WTC11 (cell line): ENCODE measurements around the gene ERBB4. TPM values are rescaled to one million over a fixed set of nuclear protein-coding genes. Genes with fewer than 3 reads are reported as not detected.

Experiments used
- ATAC-seq: fragments of 200-7000 bp; cut with Tn5 transposase; 2 replicates; pipeline ENCODE4 v1.10.0; 2021; ENCODE audit warnings: mild to moderate bottlenecking, moderate library complexity
- CTCF ChIA-PET: fragments of 300-600 bp; sonication (Branson Sonifier 250); formaldehyde crosslinking; loops from one replicate; lab custom pipeline; 2021; ENCODE audit warnings: antibody characterized with exemption; lab: Charles Lee
- POLR2A ChIA-PET: fragments of 350-600 bp; sonication (Branson Sonifier 250); formaldehyde crosslinking; loops from one replicate; lab custom pipeline; 2021; ENCODE audit warnings: antibody characterized with exemption; lab: Charles Lee
- DNase-seq: peaks from one replicate; pipeline ENCODE4 v3.0.0; 2021; ENCODE audit warnings: low spot score
- H3K27ac Mint-ChIP-seq: 2 replicates; pipeline ENCODE4 v1.8.0; 2021; ENCODE audit warnings: mixed read lengths
- H3K27me3 Mint-ChIP-seq: 2 replicates; pipeline ENCODE4 v1.8.0; 2021; ENCODE audit warnings: low read depth, mild to moderate bottlenecking, moderate library complexity, mixed read lengths
- H3K36me3 Mint-ChIP-seq: 2 replicates; pipeline ENCODE4 v1.8.0; 2021; ENCODE audit warnings: mixed read lengths
- H3K4me1 Mint-ChIP-seq: 2 replicates; pipeline ENCODE4 v1.8.0; 2022; ENCODE audit warnings: mixed read lengths
- H3K4me3 Mint-ChIP-seq: 2 replicates; pipeline ENCODE4 v1.8.0; 2021; ENCODE audit warnings: mild to moderate bottlenecking, moderate library complexity, mixed read lengths
- H3K9me3 Mint-ChIP-seq: 2 replicates; pipeline ENCODE4 v1.8.0; 2021; ENCODE audit warnings: mixed read lengths
- CBFB ChIP-seq: sonication (generic); formaldehyde crosslinking; IDR thresholded peaks from 2 replicates; pipeline ENCODE4 v1.8.1; 2022; ENCODE audit warnings: mild to moderate bottlenecking, low read depth, missing genetic modification reagents
- GRHL2 ChIP-seq: fragments of 250-450 bp; sonication (Bioruptor Pico); IDR thresholded peaks from 2 replicates; pipeline ENCODE4 v1.8.0; 2022; ENCODE audit warnings: mild to moderate bottlenecking, moderate library complexity; ENCODE audit not compliant: insufficient replicate concordance, severe bottlenecking
- KAT7 ChIP-seq: sonication (generic); formaldehyde crosslinking; IDR thresholded peaks from 2 replicates; pipeline ENCODE4 v1.8.1; 2023; ENCODE audit warnings: missing genetic modification reagents, mild to moderate bottlenecking, borderline replicate concordance
- MYBL2 ChIP-seq: sonication (generic); formaldehyde crosslinking; IDR thresholded peaks from 2 replicates; pipeline ENCODE4 v1.8.1; 2023; ENCODE audit warnings: mild to moderate bottlenecking, moderate library complexity, missing genetic modification reagents
- ZNF317 ChIP-seq: sonication (generic); formaldehyde crosslinking; IDR thresholded peaks from 2 replicates; pipeline ENCODE4 v1.8.1; 2023; ENCODE audit warnings: low read depth, mild to moderate bottlenecking, moderate library complexity, missing genetic modification reagents, borderline replicate concordance
- ZNF396 ChIP-seq: fragments of 250-450 bp; sonication (Bioruptor Pico); IDR thresholded peaks from 2 replicates; pipeline ENCODE4 v1.8.0; 2021; ENCODE audit warnings: mild to moderate bottlenecking, moderate library complexity, borderline replicate concordance
- total RNA-seq: library from RNA; stranded (reverse); gene quantifications from 3 replicates; pipeline ENCODE4 v1.2.3, GENCODE V29; 2021
- TF ChIP-seq, protein P1 (sequence below): sonication (generic); formaldehyde crosslinking; IDR thresholded peaks from 2 replicates; pipeline ENCODE4 v1.8.0; 2022; ENCODE audit warnings: mild to moderate bottlenecking, missing genetic modification reagents
- TF ChIP-seq, protein P2 (sequence below): sonication (generic); formaldehyde crosslinking; IDR thresholded peaks from 2 replicates; pipeline ENCODE4 v1.8.1; 2023; ENCODE audit warnings: mild to moderate bottlenecking, missing genetic modification reagents, borderline replicate concordance
- TF ChIP-seq, protein P3 (sequence below): sonication (generic); formaldehyde crosslinking; IDR thresholded peaks from 2 replicates; pipeline ENCODE4 v1.8.1; 2022; ENCODE audit warnings: low read depth, missing genetic modification reagents, borderline replicate concordance
- TF ChIP-seq, protein P4 (sequence below): sonication (generic); formaldehyde crosslinking; IDR thresholded peaks from 2 replicates; pipeline ENCODE4 v1.8.1; 2023; ENCODE audit warnings: mild to moderate bottlenecking, missing genetic modification reagents, moderate library complexity
- TF ChIP-seq, protein P5 (sequence below): sonication (generic); formaldehyde crosslinking; IDR thresholded peaks from 2 replicates; pipeline ENCODE4 v1.8.0; 2022; ENCODE audit warnings: mild to moderate bottlenecking, missing genetic modification reagents
- TF ChIP-seq, protein P6 (sequence below): fragments of 250-450 bp; sonication (Bioruptor Pico); IDR thresholded peaks from 2 replicates; pipeline ENCODE4 v1.8.0; 2021; ENCODE audit warnings: mild to moderate bottlenecking
- TF ChIP-seq, protein P7 (sequence below): fragments of 250-450 bp; sonication (Bioruptor Pico); IDR thresholded peaks from 2 replicates; pipeline ENCODE4 v1.9.0; 2021; ENCODE audit warnings: moderate library complexity, mild to moderate bottlenecking, inconsistent platforms, borderline replicate concordance

Gene ERBB4
- total RNA-seq, 1 experiment from 2014 or later: 1.6 TPM

DNA sequence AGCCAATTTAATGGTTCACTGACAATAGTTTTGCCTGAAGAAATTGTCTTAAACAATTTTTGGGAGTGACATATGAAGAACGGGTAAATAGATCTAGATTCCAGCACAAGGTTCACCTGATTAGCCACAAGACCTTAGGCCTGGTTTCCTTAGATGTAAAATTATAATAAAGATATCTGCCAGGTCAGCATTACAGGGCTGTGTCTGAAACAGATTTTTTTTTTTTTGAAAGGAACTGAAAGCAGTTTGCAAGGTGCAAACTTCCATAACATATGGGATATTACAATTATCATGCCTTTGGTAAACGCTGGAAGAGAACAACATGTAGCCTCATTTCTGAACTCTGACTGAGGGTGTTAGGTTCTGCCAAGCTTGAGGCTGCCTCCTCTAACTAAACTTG is 599.4 kb downstream of the ERBB4 start (continued):
- TF ChIP-seq, protein P1, sequence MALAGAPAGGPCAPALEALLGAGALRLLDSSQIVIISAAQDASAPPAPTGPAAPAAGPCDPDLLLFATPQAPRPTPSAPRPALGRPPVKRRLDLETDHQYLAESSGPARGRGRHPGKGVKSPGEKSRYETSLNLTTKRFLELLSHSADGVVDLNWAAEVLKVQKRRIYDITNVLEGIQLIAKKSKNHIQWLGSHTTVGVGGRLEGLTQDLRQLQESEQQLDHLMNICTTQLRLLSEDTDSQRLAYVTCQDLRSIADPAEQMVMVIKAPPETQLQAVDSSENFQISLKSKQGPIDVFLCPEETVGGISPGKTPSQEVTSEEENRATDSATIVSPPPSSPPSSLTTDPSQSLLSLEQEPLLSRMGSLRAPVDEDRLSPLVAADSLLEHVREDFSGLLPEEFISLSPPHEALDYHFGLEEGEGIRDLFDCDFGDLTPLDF (CRISPR knock-in tag): no peak
- TF ChIP-seq CBFB (CRISPR knock-in tag): no peak
- no peak for TF ChIP-seq GRHL2
- TF ChIP-seq, protein P2, sequence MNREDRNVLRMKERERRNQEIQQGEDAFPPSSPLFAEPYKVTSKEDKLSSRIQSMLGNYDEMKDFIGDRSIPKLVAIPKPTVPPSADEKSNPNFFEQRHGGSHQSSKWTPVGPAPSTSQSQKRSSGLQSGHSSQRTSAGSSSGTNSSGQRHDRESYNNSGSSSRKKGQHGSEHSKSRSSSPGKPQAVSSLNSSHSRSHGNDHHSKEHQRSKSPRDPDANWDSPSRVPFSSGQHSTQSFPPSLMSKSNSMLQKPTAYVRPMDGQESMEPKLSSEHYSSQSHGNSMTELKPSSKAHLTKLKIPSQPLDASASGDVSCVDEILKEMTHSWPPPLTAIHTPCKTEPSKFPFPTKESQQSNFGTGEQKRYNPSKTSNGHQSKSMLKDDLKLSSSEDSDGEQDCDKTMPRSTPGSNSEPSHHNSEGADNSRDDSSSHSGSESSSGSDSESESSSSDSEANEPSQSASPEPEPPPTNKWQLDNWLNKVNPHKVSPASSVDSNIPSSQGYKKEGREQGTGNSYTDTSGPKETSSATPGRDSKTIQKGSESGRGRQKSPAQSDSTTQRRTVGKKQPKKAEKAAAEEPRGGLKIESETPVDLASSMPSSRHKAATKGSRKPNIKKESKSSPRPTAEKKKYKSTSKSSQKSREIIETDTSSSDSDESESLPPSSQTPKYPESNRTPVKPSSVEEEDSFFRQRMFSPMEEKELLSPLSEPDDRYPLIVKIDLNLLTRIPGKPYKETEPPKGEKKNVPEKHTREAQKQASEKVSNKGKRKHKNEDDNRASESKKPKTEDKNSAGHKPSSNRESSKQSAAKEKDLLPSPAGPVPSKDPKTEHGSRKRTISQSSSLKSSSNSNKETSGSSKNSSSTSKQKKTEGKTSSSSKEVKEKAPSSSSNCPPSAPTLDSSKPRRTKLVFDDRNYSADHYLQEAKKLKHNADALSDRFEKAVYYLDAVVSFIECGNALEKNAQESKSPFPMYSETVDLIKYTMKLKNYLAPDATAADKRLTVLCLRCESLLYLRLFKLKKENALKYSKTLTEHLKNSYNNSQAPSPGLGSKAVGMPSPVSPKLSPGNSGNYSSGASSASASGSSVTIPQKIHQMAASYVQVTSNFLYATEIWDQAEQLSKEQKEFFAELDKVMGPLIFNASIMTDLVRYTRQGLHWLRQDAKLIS (CRISPR knock-in tag): no peak
- TF ChIP-seq ZNF396 (CRISPR knock-in tag): no peak
- TF ChIP-seq, protein P3, sequence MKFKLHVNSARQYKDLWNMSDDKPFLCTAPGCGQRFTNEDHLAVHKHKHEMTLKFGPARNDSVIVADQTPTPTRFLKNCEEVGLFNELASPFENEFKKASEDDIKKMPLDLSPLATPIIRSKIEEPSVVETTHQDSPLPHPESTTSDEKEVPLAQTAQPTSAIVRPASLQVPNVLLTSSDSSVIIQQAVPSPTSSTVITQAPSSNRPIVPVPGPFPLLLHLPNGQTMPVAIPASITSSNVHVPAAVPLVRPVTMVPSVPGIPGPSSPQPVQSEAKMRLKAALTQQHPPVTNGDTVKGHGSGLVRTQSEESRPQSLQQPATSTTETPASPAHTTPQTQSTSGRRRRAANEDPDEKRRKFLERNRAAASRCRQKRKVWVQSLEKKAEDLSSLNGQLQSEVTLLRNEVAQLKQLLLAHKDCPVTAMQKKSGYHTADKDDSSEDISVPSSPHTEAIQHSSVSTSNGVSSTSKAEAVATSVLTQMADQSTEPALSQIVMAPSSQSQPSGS: no peak
- TF ChIP-seq, protein P4, sequence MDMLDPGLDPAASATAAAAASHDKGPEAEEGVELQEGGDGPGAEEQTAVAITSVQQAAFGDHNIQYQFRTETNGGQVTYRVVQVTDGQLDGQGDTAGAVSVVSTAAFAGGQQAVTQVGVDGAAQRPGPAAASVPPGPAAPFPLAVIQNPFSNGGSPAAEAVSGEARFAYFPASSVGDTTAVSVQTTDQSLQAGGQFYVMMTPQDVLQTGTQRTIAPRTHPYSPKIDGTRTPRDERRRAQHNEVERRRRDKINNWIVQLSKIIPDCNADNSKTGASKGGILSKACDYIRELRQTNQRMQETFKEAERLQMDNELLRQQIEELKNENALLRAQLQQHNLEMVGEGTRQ: no peak

DNA sequence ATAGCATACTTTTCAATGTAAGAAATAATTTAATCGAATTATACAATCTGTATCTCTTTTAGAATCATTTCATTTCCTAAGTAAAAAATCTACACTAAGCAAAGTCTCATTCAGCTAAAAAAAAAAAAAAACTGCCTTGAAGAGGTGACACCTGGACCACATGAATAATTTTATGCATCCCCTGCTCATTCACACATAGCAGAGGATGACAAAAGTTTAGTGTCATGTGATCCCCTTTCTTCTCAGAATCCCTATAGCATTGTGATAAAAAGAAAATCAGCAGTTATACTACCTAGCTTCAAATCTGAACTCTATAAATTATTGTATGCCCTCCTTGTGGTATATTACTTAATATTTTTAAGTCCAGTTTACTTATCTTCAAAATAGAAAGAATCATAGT is 603.8 kb downstream of the ERBB4 start:
- CTCF ChIA-PET: no interaction called here

More for the DNA sequence above, 603.8 kb downstream of the ERBB4 start:
- ATAC-seq: no peak
- Mint-ChIP-seq H3K4me3 (no peak overlapping the region), H3K27me3 (no peaks in the 10 kb centered on the region), H3K4me1 (peaks cover 10% of the 10 kb centered on the region), H3K27ac (no peak overlapping the region), H3K36me3 (no peaks in the 10 kb centered on the region)
- POLR2A ChIA-PET: no interaction called here
- TF ChIP-seq MYBL2 (no peak), ZNF317 (CRISPR knock-in tag) (no peak), KAT7 (no peak)
- TF ChIP-seq, protein P5, sequence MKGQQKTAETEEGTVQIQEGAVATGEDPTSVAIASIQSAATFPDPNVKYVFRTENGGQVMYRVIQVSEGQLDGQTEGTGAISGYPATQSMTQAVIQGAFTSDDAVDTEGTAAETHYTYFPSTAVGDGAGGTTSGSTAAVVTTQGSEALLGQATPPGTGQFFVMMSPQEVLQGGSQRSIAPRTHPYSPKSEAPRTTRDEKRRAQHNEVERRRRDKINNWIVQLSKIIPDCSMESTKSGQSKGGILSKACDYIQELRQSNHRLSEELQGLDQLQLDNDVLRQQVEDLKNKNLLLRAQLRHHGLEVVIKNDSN: no peak
- TF ChIP-seq, protein P6, sequence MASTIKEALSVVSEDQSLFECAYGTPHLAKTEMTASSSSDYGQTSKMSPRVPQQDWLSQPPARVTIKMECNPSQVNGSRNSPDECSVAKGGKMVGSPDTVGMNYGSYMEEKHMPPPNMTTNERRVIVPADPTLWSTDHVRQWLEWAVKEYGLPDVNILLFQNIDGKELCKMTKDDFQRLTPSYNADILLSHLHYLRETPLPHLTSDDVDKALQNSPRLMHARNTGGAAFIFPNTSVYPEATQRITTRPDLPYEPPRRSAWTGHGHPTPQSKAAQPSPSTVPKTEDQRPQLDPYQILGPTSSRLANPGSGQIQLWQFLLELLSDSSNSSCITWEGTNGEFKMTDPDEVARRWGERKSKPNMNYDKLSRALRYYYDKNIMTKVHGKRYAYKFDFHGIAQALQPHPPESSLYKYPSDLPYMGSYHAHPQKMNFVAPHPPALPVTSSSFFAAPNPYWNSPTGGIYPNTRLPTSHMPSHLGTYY (CRISPR knock-in tag): no peak
- TF ChIP-seq, protein P7, sequence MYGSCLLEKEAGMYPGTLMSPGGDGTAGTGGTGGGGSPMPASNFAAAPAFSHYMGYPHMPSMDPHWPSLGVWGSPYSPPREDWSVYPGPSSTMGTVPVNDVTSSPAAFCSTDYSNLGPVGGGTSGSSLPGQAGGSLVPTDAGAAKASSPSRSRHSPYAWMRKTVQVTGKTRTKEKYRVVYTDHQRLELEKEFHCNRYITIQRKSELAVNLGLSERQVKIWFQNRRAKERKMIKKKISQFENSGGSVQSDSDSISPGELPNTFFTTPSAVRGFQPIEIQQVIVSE (CRISPR knock-in tag): no peak
- TF ChIP-seq, protein P3: no peak
- TF ChIP-seq, all 79 proteins: peak for 0
- no peak for DNase-seq
- no peaks in the 10 kb centered on the region for H3K9me3 Mint-ChIP-seq
